K562 (cell line): ENCODE data around the gene SYMPK. TPM values are rescaled to one million over a fixed set of nuclear protein-coding genes. Genes with fewer than 3 reads are reported as not detected.

Experiments used
- CCNT2 ChIP-seq: IDR thresholded peaks from 2 replicates; pipeline ENCODE4 v1.6.1; 2011; ENCODE audit warnings: borderline replicate concordance, low read depth, mild to moderate bottlenecking, moderate library complexity, mixed read lengths, low read length; ENCODE audit not compliant: insufficient read length; ENCODE audit errors: extremely low read depth
- CHCHD3 ChIP-seq: fragments of 250-450 bp; sonication (Bioruptor Pico); IDR thresholded peaks from 2 replicates; pipeline ENCODE4 v2.1.2; 2022; ENCODE audit warnings: mild to moderate bottlenecking
- ELF1 ChIP-seq: fragments of 200-800 bp; sonication (Bioruptor generic); IDR thresholded peaks from 2 replicates; pipeline ENCODE4 v1.6.1; 2016; ENCODE audit warnings: missing genetic modification characterization, missing compliant biosample characterization
- FOXJ2 ChIP-seq: fragments of 200-800 bp; sonication (Bioruptor generic); IDR thresholded peaks from 2 replicates; pipeline ENCODE4 v1.6.1; 2016; ENCODE audit warnings: missing genetic modification characterization, missing compliant biosample characterization
- ZNF232 ChIP-seq: sonication (generic); formaldehyde crosslinking; IDR thresholded peaks from 2 replicates; pipeline ENCODE4 v1.8.0; 2022; ENCODE audit warnings: mild to moderate bottlenecking, missing genetic modification reagents
- polyA plus RNA-seq, 8 experiments: library from polyadenylated mRNA; depleted of rRNA in 4 of 8; stranded (reverse) in 5 of 8; unstranded in 3 of 8; fragments of >200 nt; fragmentation: Nextera tagmentation in 2 of 8; fragmentation: Illumina TruSeq in 1 of 8; extraction: Ambion mirVana in 2 of 8; extraction: Trizol in 1 of 8; gene quantifications; 2 replicates each; pipeline versions ENCODE4 v1.2.1 to v1.2.3, GENCODE V29; 2011 to 2014; ENCODE audit warnings: inconsistent platforms in 1 of 8, missing spikeins in 1 of 8
- total RNA-seq, 7 experiments: library from RNA; depleted of rRNA in 6 of 7; stranded (reverse); fragments of >200 nt in 6 of 7; fragmentation: Illumina TruSeq in 2 of 7; extraction: Trizol in 2 of 7; gene quantifications; 2 replicates each; pipeline versions ENCODE4 v1.2.1 to v1.2.3, GENCODE V29; 2011 to 2021; ENCODE audit warnings: low replicate concordance in 1 of 7
- TF ChIP-seq, protein P1 (sequence below): fragments of 250-450 bp; sonication (Bioruptor Pico); IDR thresholded peaks from 2 replicates; pipeline ENCODE4 v1.4.0; 2020; ENCODE audit warnings: mild to moderate bottlenecking, moderate library complexity

SYMPK gene
- total and polyA plus RNA-seq, 9 of the 15 experiments (the other 6 are each of a cell fraction or from before 2014, with no cell fraction given) = 0.73 to 95.5 (median 58.4) TPM

DNA sequence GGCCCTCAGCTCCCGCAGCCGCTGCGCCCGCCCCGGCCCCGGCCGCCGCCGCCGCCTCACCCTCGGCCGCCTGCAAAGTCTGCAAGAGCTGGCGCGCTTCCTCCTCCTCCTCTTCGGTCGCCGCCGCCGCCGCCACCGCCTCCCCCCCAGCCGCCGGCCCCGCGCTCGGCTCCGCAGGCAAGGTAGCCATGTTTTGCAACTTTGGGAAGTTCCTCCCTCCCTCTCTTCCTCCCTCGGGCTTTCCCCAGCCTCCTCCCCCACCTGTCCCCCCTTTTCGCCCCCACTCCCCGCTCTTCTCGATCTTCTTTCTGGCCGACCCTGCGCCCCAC, 94.3 kb downstream of the SYMPK start (continued):
- TF ChIP-seq CCNT2 = peak; percentile 28
- peak; percentile 37; the same call in 1 of the 2 replicates for TF ChIP-seq ELF1 (tag)
- TF ChIP-seq, protein P1, sequence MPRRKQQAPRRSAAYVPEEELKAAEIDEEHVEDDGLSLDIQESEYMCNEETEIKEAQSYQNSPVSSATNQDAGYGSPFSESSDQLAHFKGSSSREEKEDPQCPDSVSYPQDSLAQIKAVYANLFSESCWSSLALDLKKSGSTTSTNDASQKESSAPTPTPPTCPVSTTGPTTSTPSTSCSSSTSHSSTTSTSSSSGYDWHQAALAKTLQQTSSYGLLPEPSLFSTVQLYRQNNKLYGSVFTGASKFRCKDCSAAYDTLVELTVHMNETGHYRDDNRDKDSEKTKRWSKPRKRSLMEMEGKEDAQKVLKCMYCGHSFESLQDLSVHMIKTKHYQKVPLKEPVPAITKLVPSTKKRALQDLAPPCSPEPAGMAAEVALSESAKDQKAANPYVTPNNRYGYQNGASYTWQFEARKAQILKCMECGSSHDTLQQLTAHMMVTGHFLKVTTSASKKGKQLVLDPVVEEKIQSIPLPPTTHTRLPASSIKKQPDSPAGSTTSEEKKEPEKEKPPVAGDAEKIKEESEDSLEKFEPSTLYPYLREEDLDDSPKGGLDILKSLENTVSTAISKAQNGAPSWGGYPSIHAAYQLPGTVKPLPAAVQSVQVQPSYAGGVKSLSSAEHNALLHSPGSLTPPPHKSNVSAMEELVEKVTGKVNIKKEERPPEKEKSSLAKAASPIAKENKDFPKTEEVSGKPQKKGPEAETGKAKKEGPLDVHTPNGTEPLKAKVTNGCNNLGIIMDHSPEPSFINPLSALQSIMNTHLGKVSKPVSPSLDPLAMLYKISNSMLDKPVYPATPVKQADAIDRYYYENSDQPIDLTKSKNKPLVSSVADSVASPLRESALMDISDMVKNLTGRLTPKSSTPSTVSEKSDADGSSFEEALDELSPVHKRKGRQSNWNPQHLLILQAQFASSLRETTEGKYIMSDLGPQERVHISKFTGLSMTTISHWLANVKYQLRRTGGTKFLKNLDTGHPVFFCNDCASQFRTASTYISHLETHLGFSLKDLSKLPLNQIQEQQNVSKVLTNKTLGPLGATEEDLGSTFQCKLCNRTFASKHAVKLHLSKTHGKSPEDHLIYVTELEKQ (CRISPR knock-in tag) = no peak
- no peak for TF ChIP-seq CHCHD3 (CRISPR knock-in tag)
- TF ChIP-seq FOXJ2 = no peak
- no peak for TF ChIP-seq ZNF232
